C4-2B (cell line): ENCODE data around the gene CNFN.

Experiments
- H3K27ac ChIP-seq: fragments of 450-650 bp; 2 replicates; pipeline ENCODE4 v1.5.1; 2017
- CTCF ChIP-seq: fragments of 450-650 bp; conservative IDR thresholded peaks from 2 replicates; pipeline ENCODE4 v1.5.1; 2017; ENCODE audit warnings: mild to moderate bottlenecking
- ZFX ChIP-seq: fragments of 450-650 bp; IDR thresholded peaks from 2 replicates; pipeline ENCODE4 v1.6.1; 2017

Gene CNFN

GRCh38 chr19:42348211-42348610 lies 41.9 kb downstream of the CNFN start:
- H3K27ac ChIP-seq: no peak overlapping the region
- TF ChIP-seq CTCF (no peak), ZFX (no peak)

- TF ChIP-seq ZFX (no peak), CTCF (no peak)
- no peak overlapping the region for H3K27ac ChIP-seq
Measured at GRCh38 chr19:42345191-42345812, 44.8 kb downstream of the CNFN start.

DNA sequence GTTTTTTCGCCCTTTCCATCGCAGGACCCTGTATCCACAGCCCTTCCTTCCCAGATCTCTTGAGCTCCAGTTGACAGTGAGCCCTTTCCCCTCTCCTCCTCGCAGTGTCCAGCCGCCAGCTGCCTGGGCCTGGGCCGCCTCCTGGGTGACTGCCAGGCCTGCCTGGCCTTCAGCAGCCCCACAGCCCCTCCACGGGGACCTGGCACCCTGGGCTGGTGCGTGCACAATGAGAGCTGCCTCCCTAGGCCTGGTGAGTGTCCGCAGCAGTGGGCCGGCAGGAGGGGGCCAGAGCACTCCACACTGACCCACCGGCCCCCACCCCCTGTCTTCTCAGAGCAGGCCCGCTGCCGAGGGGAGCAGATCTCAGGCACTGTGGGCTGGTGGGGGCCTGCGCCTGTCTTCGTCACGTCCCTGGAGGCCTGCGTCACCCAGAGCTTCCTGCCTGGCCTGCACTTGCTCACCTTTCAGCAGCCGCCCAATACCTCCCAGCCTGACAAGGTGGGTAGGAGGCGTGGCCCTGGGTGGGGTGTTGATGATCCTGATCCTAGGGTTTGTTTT lies 45.7 kb downstream of the CNFN start:
- no peak overlapping the region for H3K27ac ChIP-seq
- no peak for TF ChIP-seq ZFX
- TF ChIP-seq CTCF: no peak

- no peak overlapping the region for H3K27ac ChIP-seq
- TF ChIP-seq ZFX (no peak), CTCF (no peak)
Measured at GRCh38 chr19:42343344-42344110, 46.6 kb downstream of the CNFN start.

DNA sequence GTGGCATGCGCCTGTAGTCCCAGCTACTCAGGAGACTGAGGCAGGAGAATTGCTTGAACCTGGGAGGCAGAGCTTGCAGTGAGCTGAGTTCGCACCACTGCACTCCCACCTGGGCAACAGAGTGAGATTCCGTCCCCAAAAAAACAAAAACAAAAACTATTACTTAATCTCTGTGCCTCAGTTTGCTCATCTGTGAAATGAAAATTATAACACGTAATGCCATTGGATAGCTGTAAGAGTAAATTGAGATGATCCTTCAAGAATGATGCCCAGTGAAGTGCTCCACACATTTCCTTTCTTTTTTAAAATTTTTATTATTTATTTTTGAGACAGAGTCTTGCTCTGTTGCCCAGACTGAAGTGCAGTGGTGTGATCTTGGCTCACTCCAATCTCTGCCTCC lies 50.2 kb downstream of the CNFN start:
- H3K27ac ChIP-seq: peak overlapping the region; percentile 88

GRCh38 chr19:42339126-42339860 lies 50.8 kb downstream of the CNFN start:
- peak overlapping the region; percentile 88 for H3K27ac ChIP-seq
